Epithelial cell of esophagus (primary cell): Measurements from ENCODE around the gene PRDM16.

ENCODE experiments used
- DNase-seq: peaks from one replicate; pipeline ENCODE4 v3.0.0; 2010; ENCODE audit warnings: low read depth
- H3K4me3 ChIP-seq: 2 replicates; pipeline ENCODE4 v1.5.1; 2011; ENCODE audit warnings: mild to moderate bottlenecking, low read length, control low read depth
- TF ChIP-seq, protein P1 (sequence below): IDR thresholded peaks from 2 replicates; pipeline ENCODE4 v1.5.1; 2011; ENCODE audit warnings: low read depth, mild to moderate bottlenecking, low read length, control low read depth, inconsistent platforms; ENCODE audit not compliant: insufficient read depth; ENCODE audit errors: missing control alignments

Gene PRDM16

DNA sequence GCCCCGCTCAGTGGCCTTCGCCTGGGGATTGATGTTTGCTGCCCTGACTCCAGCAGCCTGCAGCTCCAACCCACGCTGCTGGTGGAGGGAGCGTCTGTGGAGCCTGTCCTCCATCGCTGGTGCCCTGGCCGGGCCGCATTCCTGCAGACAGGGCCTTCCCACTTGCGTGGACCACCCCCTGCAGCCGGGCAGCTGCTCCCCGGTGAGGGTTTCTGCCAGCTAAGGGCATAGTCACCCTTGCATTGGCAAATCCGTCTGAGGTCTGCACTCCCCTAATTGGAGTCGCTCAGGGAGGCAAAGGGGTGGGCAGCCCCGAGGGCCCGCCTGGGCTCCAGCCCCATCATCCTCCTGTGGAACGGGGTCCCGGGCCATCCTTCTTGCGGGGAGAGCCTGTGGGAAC is 43.5 kb downstream of the PRDM16 start:
- H3K4me3 ChIP-seq, result no peak overlapping the region
- TF ChIP-seq, protein P1, sequence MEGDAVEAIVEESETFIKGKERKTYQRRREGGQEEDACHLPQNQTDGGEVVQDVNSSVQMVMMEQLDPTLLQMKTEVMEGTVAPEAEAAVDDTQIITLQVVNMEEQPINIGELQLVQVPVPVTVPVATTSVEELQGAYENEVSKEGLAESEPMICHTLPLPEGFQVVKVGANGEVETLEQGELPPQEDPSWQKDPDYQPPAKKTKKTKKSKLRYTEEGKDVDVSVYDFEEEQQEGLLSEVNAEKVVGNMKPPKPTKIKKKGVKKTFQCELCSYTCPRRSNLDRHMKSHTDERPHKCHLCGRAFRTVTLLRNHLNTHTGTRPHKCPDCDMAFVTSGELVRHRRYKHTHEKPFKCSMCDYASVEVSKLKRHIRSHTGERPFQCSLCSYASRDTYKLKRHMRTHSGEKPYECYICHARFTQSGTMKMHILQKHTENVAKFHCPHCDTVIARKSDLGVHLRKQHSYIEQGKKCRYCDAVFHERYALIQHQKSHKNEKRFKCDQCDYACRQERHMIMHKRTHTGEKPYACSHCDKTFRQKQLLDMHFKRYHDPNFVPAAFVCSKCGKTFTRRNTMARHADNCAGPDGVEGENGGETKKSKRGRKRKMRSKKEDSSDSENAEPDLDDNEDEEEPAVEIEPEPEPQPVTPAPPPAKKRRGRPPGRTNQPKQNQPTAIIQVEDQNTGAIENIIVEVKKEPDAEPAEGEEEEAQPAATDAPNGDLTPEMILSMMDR, result no peak
- no peak for DNase-seq

DNA sequence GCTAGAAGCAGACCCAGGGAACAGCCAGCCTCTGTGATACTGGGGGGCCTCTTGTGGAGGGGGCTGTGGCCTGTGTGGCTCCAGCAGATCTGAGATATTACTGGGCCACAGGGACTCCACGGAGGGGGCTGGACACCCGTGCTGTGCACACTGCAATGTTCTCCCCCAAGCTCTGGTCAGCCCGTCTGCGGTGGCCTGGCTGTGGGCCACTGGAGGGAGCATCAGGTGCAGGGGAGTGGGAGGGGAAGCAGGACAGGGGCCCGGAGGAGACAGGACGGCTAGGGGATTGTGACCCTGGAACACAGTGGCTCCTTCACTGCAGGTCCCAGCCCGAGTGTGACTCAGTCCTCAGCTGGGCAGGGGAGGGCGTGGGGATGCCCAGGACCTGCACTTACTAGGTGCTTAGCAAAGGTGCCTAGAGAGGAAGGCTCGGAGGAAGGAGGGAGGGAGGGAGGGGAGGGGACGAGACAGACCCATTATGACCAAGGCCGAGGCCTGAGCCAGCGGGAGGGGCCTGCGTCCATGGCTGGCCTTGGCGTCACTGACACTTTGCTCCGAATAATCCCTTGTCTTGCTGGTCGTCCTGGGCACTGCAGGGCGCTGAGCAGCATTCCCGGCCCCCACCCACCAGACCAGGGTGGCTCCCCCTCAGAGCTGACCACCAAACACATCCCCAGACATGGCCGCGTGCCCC is 44.2 kb downstream of the PRDM16 start:
- DNase-seq, result no peak
- no peak overlapping the region for H3K4me3 ChIP-seq
- TF ChIP-seq, protein P1, result no peak

DNA sequence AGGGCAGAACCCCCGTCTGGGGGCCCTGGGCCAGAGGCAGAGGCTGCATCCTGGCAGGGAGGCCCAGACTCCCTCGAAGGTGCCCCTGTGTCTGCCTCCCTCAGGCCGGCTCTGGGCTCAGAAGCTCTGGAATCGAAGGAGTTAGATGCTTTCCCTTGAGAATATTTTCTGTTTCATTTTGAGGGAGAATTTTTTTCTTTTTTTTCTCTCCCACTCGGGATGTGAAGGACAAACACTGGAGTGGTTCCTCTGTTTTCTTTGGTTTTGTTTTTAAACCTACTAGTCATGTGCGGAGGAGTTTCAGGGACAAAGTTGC is 44.7 kb downstream of the PRDM16 start:
- DNase-seq, result no peak
- TF ChIP-seq, protein P1, result no peak
- H3K4me3 ChIP-seq, result no peak overlapping the region

DNA sequence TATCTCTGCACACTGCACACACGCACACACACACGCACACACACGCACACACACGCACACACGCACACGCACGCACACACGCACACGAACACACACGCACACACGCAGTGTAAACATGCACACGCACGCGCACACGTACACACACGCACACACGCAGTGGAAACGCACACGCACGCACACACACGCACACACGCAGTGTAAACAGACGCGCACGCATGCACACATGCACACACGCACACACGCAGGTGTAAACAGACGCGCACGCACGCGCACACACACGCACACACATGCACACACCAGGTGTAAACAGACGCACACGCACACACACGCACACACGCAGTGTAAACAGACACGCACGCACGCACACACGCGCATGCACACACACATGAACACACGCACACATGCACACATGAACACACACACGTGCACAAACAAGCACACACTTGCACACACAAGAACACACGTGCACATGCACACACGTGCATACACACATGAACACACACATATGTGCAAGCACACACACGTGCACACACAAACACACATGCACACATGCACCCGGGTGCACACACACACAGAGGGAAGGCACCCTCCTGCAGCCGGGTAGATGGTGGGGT is 45.2 kb downstream of the PRDM16 start:
- DNase-seq, result no peak
- TF ChIP-seq, protein P1, result no peak
- H3K4me3 ChIP-seq, result no peak overlapping the region

DNA sequence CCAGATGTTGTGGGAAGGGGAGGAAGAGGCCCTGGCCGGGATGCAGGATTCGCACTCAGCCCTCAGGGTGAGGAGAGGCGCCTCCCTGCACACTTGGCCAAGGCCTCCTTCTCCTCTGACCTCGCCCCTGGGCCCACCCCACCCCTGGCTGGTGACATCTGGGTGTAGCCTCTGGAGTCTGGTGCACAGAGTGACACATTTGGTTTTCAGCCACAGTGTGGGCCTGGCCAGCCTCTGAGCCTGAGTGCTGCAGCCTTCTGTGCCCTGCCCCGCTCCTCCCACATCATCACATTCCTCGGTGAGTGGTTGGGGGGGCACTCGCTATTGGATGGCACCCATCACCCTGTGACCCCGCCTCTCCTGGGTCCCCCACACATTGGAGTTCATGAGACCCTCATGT is 45.8 kb downstream of the PRDM16 start:
- H3K4me3 ChIP-seq, result no peak overlapping the region
- TF ChIP-seq, protein P1, result no peak
- DNase-seq, result no peak

DNA sequence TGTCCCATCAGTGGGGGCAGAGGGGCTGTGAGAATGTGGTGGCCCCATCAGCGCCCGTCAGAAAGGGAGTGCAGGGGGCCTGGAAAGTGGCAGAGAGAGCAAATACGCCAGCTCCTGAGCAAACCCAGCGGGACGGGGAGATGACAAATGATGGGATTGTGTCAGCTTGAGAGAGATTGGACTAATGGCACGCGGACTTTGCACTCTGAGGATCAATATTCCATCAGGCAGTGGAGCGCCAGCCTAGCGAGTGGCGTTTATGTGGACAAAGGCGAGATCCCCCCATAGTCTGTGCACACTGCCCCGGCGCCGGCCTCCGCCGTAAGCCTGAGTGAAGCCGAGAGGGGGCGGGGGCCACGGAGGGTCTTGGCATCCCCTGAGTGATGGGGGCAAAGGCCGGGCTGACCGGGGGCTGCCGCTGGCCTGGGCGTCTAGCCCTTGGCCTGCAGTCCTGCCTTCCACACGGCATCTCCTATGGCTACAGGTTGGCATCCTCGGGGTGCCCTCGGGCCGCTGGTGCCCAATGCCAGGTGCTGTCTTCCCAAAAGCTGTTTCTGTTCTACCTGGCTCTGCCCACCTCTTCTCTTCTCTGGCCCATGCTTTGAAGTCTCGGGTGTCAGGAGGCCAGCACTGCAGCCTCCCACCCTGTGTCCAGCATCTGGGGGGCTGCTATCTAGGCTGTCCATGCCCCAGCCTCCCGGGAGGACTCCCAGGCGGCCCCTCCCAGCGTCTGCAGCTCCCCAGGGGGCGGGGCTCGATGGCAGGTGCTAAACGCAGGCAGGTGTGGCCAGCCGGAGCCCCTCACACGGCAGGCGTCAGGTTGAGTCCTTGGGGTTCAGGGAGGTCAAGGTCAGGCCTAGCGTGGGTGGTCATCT is 46.5 kb downstream of the PRDM16 start:
- TF ChIP-seq, protein P1, result no peak
- no peak overlapping the region for H3K4me3 ChIP-seq
- DNase-seq, result no peak
